Cortex of kidney (tissue), 1 donor: ENCODE results near the gene C17orf114.

Experiments used
- DNase-seq: peaks from one replicate; lab custom pipeline; 2025; lab: John Stamatoyannopoulos, UW

The C17orf114 gene

DNA sequence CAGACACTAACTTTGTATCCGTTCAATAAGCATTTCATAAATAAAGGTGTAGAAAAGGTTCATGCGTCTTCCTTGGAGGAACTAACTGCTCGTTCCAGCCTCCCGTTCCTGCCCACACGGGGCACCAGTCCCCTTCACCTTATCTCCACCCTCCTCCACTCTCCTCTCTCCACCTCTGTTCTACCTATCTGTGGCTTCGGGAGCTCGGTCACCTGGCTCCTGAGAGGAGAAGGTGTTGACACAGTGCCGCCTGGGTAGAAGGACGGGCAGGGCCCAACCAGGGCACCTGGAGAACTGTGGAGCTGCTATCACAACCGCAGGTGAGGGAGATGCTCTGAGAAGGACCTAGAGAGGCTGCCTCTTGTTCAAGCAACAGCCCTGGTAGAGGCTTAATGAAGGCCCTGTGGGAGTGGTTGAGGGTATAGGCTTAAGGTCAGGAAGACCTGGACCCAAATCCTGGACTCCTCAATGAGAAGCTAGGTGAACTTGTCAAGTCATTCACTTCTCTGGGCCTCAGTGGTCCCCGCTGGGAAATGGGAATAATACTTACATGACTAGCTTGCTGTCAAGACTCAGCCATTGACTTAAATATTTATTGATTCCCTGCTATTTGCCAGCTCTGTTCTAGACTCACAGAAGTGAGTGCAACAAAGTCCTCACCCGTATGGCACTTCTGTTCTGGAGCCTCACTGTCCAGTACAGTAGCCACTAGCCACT, 21.4 kb upstream of the C17orf114 start:
- DNase-seq: no peak

DNA sequence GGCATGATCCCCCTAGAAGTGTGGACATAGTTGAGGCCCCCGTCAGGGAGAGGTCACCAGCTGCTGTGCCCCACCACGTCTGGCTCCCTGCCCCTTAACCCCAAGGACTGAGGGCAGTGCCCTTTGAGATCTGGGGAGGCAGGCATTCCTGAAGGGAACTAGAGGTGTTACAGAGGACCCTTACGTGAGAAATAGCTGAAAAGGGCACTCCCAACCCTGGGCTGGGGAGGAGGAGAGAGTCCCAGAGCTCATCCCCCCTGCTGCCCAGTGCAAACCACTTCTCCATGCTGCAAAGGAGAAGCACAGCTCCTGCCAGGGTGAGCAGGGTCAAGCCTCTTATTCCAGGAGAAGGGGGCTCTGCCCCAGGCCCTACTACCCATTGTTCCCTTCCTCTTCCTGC, 20.7 kb upstream of the C17orf114 start:
- no peak for DNase-seq

DNA sequence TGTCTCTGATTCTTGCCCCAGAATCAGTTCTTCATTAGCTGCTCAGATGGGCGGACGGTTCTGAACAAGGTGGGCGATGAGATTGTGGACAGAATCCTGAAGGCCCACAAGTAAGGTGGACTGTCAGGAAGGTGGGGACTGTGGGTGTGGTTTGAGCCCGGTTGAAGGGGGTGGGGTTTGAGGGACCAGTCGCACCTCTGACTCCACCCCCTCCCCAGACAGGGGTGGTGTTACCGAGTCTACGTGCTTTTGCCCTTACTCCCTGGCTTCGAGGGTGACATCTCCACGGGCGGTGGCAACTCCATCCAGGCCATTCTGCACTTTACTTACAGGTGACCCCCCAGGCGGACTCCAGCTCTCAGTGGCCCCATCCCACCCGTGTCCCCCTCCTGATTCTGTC, 16.1 kb upstream of the C17orf114 start:
- DNase-seq: no peak

DNA sequence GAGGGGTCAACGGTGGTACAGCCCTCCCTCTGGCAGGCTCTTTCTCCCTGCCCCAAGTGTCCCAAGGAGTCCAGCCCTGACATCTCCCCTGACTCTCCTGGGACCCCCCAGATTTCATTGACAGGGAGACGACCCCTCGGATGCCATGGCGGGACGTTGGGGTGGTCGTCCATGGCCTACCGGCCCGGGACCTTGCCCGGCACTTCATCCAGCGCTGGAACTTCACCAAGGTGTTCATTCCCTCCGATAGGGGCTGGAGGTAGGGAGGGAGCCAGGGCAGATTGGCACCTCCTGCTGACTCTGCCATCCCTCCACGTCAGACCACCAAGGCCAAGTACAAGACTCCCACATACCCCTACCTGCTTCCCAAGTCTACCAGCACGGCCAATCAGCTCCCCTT, 14.7 kb upstream of the C17orf114 start:
- DNase-seq: no peak

DNA sequence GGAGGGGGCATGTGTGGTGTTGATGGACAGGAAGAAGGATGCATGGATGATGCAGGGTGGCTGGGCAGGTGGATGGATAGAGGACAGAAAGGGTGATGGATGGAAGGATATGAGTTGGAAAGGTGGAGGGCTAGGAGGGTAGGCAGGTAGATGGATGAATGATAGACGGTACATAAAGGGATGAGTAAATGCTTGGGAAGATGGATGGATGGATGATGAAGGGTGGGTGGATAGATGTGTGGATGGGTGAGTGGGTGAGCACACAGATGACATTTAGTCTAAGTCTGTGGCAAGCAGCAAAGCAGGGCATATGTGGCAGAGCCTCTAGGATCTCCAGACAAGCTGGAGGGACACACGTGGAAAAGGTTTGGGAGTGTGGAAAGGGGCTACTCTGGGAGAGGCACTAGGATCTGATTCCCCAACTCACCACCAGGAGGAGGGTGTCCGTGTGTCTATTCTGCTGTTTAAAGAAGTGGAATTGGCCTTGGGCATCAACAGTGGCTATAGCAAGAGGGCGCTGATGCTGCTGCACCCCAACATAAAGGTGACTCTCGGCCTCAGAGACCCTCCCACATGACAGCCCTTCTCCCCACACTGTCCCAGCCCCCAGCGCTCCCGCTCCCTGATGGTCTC, 13.0 kb upstream of the C17orf114 start:
- no peak for DNase-seq

DNA sequence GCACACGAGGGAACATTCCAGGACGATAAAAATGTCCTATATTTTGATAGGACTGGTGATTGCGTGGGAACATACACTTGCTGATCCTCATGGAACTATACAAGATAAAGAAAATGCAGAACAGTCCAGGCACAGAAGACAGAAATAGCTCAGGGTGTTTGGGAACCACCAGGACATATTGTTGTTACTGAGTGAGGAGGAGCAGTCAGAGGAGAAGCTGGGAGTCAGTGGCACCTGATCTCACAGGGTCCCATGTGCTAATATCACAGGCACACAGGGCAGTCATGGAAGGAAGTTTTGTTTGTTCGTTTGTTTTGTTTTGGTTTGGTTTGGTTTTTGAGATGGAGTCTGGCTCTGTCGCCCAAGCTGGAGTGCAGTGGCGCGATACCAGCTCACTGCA, 10.6 kb upstream of the C17orf114 start:
- no peak for DNase-seq

DNA sequence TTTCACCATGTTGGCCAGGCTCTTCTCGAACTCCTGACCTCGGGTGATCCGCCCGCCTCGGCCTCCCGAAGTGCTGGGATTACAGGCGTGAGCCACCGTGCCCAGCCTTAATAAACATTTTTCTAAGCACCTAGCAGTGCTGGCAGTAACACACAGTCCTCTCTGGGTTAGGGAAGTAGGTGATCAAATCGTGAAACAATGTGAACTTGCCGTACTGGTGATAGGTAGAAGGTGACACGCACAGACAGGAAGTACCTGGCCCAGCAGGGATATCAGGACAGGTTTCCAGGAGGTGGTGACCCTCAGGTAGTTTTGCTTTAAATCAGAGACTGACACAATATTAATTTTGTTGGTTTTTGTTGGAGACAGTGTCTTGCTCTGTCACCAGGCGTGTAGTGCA, 9.3 kb upstream of the C17orf114 start:
- no peak for DNase-seq

DNA sequence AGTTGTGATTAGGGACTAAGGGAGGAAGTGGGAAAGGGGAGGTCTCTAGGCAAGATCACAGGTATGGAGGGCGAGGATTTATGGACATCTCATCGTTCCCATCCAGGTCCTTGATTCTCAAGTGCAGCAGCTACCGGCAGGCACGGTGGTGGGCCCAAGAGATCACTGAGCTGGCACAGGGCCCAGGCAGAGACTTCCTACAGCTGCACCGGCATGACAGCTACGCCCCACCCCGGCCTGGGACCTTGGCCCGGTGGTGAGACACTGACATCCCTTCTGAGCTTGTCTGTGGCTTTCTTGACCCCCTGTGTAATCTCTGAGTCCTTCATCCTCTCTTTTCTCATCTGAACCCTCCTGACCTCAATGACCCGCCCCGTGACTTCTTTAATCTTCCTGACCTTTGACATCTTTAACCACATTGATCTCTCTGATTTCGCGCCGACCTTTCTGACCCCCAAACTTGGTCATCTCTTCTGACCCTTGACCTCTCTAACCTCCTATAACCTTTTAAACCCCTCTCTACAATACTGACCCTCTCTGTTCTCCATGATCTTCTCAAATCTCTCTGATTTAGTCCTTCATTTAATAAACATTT, 8.7 kb upstream of the C17orf114 start:
- no peak for DNase-seq

DNA sequence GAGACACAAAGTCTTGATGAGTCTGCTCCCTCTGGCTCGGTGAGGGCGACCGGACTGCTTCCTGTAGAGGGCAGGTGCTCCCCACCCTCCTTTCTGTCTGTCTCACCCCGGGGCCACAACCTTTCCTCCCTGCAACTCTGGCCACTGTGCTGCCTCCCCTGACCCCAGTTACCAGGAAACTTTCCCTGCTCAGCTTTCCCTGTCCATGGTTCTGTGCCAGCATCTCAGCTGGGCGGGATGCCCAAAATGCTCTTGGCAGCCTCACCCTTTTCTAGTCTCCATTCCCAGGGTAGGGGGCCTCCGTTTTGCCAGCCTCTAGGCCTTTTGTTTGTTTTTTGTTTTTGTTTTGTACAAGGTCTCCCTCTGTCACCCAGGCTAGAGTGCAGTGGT, 6.2 kb upstream of the C17orf114 start:
- no peak for DNase-seq

DNA sequence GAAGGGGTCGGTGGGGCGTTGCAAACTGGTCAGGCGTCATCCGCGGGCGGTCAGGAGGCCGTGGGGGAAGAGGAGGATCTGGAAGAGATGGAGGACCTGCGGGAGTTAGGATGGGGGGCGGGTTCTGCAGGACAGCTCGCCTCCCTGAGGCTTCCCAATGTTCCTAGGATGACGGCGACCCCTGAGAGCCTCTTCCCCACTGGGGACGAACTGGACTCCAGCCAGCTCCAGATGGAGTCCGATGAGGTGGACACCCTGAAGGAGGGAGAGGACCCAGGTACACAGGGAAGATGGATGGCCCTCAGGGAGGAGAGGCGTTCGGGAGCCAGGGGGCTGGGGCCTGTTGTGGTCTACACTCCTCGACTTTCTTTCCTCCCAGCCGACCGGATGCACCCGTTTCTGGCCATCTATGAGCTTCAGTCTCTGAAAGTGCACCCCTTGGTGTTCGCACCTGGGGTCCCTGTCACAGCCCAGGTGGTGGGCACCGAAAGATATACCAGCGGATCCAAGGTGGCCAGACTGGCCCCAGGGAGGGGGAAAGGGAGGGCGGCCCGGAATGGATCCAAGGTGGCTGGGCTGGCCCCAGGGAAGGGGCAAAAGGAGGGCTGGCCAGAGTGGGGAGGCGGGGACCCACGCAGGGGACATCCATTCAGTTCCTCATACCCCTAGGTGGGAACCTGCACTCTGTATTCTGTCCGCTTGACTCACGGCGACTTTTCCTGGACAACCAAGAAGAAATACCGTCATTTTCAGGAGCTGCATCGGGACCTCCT, 5.7 kb upstream of the C17orf114 start:
- no peak for DNase-seq

DNA sequence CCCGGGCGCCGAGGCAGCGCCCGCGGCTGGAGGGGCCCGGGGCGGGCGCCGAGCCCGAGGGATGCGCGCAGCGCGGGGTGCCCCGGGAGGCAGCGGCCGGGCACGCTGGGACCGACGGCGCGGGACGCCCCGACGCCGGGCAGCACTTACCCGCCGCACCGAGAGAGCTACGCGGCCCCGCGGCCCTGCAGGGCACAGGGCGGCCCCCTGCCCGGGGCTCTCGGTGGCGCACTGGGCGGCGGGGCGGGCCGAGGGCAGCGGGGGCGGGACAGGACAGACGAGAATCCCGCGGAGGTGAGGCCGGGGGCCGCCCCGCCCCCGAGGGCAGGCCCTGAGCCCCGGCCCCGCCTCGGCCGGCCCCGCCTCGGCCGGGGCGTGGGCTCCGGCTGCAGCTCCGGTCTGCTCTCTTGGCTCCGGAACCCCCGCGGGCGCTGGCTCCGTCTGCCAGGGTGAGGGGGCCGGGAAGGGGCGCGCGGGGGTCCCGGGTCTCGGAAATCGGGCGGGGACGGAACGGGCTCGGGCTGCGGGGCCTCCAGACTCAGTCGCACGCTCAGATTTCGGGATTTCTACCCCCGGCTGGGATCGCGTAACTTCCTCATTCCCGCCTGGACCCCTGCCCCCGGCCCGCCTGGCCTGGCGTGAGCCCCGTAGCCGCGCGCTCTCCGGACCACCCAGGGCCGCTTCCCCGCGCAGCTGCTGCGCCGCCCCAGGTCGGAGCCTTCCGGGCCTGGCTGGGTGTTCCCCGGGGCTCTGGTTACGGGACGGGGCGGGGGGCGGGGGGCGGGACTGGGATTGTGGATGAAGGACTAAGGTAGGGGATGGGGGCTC, 4.9 kb upstream of the C17orf114 start, which contains the start of gene PLD2:
TSS of gene PLD2 (plus strand) at position 376 of the 828 bp plus-strand sequence. CDS start 621 bp downstream, outside the sequence.
- no peak for DNase-seq

DNA sequence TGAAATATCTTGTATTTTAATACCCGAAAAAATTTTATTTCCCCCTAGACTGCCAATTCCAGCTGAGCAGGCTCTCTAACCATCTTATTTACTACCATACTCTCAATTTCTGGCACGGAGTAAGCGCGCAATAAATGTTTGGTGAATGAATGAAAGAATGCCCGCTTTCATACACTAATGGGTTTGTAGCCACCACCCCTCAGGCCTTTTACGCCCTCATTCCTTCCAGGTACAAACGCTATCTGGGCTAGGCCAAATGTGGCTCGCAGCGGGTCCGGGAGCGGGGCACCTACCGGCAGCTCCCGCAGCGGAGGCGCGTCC, 4.3 kb upstream of the C17orf114 start:
- DNase-seq: no peak

DNA sequence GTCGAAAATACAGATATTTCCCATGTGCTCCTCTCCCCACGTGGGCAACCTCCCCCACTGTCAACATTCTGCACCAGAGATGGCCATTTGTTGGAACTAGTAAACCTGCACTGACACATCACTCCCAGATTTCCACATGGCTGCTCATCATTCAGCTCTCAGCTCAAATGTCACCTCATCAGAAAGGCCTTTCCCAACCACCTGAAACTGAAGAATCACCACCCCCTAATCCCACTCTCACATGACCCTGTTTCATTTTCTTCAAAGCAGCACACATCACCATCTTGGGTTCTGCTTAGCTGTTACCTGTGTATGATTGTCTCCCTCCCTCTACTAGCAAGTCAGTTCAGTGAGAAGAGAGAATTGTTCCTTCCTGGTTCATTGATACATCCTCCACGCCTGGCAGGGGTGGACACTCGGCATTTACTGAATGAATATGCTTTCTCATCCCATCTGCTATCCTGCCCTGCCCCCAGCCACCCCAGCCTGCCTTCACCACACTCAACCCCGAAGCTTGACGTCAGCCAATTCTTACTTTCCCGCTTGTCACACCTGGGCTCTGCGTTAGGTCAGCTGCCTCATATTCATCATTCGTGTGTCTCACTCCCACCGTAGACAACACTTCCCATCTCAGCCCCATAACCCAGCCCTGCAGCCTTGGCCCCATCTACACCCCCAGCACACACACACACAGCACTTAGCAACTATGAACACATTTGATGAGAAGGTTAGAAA, 1.5 kb downstream of the C17orf114 start:
- no peak for DNase-seq

DNA sequence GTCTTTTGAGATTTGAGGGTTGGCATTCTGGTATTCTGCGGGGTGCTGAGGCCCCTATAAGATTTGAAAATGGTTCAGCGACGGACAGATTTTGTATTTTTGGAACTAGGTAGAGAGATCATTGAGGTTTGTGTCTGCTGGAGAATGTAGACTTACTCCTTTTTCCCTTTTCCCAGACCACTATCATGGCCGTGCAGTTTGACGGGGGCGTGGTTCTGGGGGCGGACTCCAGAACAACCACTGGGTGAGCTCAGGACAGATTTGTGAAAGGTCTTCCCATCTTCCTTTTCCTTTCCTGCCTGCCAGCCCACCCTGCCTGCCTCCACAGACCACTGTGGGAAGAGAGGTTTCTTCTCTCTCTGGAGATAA, 5.6 kb downstream of the C17orf114 start:
- no peak for DNase-seq

DNA sequence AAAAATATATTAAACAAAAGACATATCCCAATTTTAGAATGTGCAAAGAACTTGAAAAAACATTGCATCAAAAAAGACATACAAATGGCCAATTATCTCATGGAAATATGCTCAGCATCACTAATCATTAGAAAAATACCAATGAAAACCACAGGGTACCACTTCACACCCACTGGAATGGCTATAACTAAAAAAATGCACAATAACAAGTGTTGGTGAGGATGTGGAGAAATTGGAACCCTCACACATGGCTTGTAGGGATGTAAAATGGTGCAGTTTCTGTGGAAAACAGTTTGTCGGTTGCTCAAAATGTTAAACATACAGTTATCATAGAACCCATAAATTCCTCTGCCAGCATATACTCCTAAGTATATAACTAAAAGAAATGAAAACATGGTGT, 7.0 kb downstream of the C17orf114 start:
- DNase-seq: no peak

DNA sequence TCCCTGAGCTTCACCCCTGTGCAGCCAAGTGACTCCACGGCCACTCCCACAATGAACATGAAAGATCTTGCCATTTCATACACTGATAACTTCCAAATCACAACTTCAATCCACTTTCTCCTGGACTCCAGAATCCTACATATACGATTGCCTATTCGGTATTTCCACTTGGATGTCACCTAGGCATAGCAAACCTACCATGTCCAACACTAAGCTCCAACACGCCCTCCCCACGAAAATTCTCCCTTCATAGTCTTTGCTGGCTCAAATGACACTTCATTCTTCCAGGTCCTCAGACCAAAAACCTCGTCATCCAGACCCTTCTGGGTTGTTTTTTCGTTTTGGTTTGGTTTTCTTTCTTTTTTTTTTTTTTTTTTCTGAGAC, 11.4 kb downstream of the C17orf114 start:
- no peak for DNase-seq

DNA sequence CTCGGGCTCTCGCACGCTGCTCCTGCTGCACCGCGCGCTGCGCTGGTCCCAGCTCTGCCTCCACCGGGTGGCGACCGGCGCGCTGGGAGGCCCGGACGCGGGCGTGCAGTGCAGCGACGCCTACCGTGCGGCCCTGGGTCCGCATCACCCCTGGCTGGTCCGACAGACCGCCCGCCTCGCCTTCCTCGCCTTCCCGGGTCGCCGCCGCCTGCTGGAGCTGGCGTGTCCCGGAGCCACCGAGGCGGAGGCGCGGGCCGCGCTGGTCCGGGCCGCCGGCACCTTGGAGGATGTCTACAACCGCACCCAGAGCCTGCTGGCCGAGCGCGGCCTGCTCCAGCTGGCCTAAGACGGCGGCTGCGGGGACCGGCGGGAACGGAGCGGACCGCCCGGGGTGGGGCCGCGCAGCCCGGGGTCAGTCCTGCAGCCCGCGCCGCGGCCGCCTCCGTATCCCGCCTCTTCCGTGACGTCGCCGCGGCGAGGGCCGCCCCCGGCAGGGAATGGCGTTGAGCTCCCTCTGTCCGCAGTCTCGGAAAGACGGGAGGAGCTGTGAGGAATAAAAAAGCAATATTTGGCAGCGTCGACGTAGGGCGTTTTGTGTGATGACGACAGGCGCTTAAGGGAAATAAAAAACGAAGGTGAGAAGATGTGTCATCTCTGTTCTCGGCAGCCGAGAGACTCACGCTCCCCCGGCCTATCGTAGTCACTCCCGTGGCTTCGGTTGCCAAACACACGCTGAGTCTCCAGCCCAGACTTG, 12.0 kb downstream of the C17orf114 start:
- no peak for DNase-seq

DNA sequence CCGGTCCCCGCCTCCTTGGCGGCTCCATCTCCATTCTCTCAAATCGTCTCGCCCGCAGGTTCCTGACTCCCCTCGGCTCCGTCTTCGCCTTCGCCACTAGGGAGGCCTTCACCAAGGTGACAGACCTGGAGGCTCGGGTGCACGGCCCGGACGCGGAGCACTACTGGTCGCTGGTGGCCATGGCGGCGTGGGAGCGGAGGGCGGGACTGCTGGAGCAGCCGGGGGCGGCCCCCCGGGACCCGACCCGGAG, 12.5 kb downstream of the C17orf114 start:
- DNase-seq: no peak

DNA sequence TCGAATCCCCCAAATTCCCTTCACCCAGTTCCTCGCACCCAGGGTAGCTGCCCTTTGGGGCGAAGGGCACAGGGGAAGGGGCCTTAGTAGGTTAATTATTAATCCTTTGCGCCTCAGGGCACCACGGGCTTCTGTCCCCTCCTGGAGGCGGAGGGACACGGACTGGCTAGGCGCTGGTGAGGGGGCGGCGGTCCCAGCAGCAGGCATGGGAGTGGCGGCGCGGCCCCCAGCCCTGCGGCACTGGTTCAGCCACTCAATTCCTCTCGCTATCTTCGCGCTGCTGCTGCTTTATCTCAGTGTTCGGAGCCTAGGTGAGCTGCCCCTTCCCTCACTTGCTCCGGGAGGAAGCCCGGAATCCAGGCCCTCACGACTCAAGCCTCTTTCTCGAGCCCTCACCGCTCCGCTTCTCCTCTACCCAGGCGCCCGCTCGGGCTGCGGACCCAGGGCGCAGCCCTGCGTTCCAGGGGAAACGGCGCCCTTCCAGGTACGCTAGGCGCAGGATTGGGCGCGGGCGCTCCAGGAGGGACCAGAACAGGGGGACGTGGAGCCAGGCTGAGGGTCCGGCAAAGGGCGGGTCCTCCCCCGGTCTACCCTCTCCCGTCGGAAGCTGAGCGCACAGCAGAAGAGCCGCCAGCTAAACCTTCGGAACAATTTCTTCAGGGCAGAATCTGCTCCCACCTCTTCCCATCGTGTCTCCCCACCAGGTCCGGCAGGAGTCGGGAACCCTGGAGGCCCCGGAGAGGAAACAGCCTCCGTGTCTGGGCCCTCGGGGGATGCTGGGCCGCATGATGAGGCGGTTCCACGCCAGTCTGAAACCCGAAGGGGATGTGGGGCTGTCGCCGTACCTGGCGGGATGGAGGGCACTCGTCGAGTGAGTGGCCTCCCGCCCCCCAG, 13.1 kb downstream of the C17orf114 start, which contains the start of gene GLTPD2:
TSS of gene GLTPD2 (plus strand) at position 158 of the 894 bp plus-strand sequence. CDS start at position 206, 48 bp downstream.
- no peak for DNase-seq
